22Rv1 (cell line): Measurements from ENCODE around the gene TGFB1I1.
"Not testable (repeated sequence)": the region's sequence is repeated elsewhere in the genome, so short reads cannot be mapped to it uniquely, and the experiment has no call there.

ENCODE experiments used
- H3K27ac ChIP-seq: fragments of 450-650 bp; 2 replicates; pipeline ENCODE4 v1.5.1; 2017
- CTCF ChIP-seq: fragments of 450-650 bp; IDR thresholded peaks from 2 replicates; pipeline ENCODE4 v1.5.1; 2017; ENCODE audit warnings: mild to moderate bottlenecking
- ZFX ChIP-seq: fragments of 450-650 bp; IDR thresholded peaks from 2 replicates; pipeline ENCODE4 v1.6.1; 2017; ENCODE audit warnings: antibody characterized with exemption, borderline replicate concordance

The TGFB1I1 gene

DNA sequence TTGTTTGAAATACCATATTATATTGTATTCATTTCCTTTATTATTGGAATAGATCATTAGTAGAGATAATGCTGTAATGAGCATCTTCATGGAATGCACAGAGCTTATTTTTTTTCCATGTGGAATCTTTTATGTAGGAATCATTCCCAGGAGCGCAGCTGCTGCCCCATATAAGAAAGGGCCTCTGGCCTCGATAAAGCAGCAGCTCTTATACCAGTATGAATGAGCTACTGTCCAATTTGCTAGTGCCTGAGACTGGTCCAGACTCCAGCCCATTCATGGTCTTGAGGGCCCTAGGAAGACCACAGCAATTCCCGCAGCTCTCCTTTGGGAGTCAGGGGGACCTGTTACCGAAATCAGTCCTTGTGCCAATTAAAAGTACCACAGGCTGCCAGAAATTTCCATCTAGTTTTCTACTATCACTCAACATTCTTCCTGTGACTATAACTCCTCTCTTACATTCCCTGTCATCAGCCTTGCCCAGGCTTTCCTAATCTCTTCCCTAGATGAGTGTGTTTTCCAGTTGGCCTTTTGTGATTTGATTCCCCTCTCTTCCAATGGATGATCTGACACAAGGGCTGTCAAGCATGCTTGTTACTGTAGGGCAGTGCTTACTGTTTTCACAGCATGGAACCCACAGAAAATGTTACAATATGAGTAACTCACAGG, 31.3 kb upstream of the TGFB1I1 start:
- H3K27ac ChIP-seq = no peak overlapping the region
- TF ChIP-seq ZFX = no peak
- TF ChIP-seq CTCF = no peak

DNA sequence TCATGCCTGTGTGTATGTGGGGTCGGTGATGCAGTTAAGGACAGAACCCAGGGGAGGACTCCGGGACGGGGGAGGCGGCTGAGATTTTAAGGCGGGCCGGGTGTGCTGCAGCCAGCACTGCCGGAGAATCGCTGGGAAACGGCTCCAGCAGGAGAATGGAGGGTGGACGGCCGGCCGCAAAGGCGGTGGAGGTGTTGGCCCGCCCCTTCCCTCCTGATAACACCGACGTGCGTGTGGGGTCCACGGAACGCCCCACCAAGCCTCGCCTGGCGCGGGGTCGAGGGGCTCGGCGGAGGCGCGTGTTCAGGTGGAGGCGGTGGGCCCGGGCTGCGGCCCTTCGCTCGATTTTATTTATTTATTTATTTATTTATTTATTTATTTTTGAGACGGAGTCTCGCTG, 30.0 kb upstream of the TGFB1I1 start:
- TF ChIP-seq ZFX (no peak), CTCF (no peak)
- H3K27ac ChIP-seq = no peak overlapping the region

- H3K27ac ChIP-seq = not testable (repeated sequence)
Observed at GRCh38 chr16:31445931-31446330, 26.0 kb upstream of the TGFB1I1 start.

GRCh38 chr16:31451201-31451600, 20.8 kb upstream of the TGFB1I1 start:
- TF ChIP-seq CTCF = no peak
- TF ChIP-seq ZFX = no peak
- H3K27ac ChIP-seq = 0 out of 2 replicates have a peak overlapping the region, but pooled peaks have one; percentile 17

GRCh38 chr16:31451681-31452351, 20.1 kb upstream of the TGFB1I1 start:
- peak; percentile 80 for TF ChIP-seq CTCF
- no peak for TF ChIP-seq ZFX
- H3K27ac ChIP-seq = 0 out of 2 replicates have a peak overlapping the region, but pooled peaks have one; percentile 17

GRCh38 chr16:31452631-31453106, 19.3 kb upstream of the TGFB1I1 start:
- no peak overlapping the region for H3K27ac ChIP-seq
- no peak for TF ChIP-seq ZFX
- no peak for TF ChIP-seq CTCF

DNA sequence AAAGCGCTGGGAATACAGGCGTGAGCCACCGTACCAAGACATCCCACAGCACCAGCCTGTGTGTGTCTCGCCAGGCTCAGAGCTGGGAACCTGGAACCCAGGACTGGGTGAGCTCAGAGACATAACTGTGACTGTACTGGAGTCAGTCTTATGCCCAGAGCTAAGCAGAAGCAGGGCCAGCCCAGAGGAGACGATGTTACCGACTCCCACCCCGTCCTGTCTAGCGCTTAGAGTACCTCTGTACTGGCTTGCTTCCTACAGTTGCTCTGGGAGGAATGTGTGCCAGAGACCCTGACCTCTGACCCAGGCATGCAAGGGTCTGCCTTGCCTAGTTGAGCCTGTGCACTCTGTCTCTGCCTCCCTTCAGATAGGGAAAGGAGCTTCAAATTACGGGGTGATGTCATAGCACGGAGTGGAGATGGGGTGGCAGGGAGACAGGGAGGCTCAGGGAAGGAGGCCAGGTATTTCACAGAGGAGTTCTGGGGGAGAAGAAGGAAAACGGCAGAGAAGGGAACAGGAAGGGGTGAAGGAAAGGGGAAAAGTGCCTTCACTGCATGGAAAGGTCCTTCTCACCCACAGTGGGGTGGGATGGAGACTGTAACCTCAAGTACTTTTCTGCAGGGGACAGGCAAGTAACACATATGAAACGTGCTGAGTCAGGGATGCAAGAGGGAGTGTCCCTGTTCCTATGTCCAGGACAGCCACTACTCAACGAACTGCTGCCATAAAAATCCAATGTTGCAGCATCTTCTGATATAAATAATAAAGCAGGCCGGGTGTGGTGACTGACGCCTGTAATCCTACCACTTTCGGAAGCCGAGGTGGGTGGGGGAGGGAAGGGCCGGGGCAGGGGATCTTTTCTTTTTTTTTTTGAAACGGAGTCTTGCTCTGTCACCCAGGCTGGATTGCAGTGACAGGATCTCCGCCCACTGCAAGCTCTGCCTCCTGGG, 18.4 kb upstream of the TGFB1I1 start:
- peak overlapping the region; percentile 32; the same call in 1 of the 2 replicates for H3K27ac ChIP-seq
- TF ChIP-seq ZFX (no peak), CTCF (no peak)
